MM.1S (cell line): Measurements from ENCODE around the gene ZP1.

Experiments
- EZH2 ChIP-seq: fragments of 300-600 bp; sonication (generic); optimal IDR thresholded peaks from 2 replicates; pipeline ENCODE3; 2017; ENCODE audit warnings: low read depth, mild to moderate bottlenecking, antibody characterized with exemption, low read length, mixed read lengths
- EZH2phosphoT487 ChIP-seq: fragments of 300-600 bp; sonication (generic); IDR thresholded peaks from 2 replicates; pipeline ENCODE4 v1.6.1; 2018; ENCODE audit warnings: antibody characterized with exemption, low read length
- TF ChIP-seq, protein P1 (sequence below): fragments of 300-600 bp; sonication (generic); IDR thresholded peaks from 2 replicates; pipeline ENCODE4 v1.5.1; 2016; ENCODE audit warnings: antibody characterized with exemption, low read length, mixed read lengths

- TF ChIP-seq, protein P1, sequence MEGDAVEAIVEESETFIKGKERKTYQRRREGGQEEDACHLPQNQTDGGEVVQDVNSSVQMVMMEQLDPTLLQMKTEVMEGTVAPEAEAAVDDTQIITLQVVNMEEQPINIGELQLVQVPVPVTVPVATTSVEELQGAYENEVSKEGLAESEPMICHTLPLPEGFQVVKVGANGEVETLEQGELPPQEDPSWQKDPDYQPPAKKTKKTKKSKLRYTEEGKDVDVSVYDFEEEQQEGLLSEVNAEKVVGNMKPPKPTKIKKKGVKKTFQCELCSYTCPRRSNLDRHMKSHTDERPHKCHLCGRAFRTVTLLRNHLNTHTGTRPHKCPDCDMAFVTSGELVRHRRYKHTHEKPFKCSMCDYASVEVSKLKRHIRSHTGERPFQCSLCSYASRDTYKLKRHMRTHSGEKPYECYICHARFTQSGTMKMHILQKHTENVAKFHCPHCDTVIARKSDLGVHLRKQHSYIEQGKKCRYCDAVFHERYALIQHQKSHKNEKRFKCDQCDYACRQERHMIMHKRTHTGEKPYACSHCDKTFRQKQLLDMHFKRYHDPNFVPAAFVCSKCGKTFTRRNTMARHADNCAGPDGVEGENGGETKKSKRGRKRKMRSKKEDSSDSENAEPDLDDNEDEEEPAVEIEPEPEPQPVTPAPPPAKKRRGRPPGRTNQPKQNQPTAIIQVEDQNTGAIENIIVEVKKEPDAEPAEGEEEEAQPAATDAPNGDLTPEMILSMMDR: no peak
- TF ChIP-seq EZH2 (no peak), EZH2phosphoT487 (no peak)
These were observed 13.0 kb upstream of the ZP1 start for GRCh38 chr11:60854140-60854846.
